ENCODE results near the gene TTC6. TPM values are rescaled to one million over a fixed set of nuclear protein-coding genes. Genes with fewer than 3 reads are reported as not detected.

Gene TTC6
- total RNA-seq, 1 donor from 2014 or later, result not detected

DNA sequence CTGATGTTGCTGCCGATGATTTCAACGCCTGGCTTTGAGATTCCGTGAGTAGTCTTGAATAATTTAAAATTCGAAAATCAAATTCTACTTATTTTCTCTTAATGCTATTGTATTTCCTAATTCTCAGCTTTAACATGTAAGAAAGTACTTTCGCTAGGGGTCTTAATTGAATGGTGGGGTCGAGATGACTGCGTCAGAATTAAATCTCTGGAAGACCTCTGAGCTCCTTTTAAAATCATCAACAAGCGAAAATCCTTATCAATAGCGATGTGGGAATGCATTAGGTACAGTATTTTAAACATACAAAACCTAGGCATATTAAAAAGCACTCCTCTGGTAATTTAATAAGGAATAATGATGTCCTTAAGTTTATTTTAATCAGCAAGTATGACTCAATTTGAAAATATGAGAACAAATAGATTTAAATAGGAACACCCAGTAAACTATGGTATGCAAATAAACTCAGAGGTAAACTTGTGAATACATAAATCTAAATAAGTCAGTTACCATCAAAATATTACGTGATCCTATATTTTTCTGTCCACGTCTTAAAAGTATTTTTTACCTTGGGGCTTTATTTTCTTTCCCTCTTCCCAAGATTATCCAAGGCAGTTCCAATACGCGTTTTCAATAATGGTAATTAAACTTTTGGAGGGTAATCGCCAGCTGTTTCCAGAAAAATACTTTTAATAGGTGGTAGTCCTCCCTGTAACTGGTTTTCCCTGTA is 1.8 kb upstream of the TTC6 start:
- no peaks in the 10 kb centered on the region for H3K79me2 ChIP-seq (ENCODE audit: insufficient read depth, low read length)
- peaks cover 4% of the 10 kb centered on the region for H3K4me1 Mint-ChIP-seq (ENCODE audit: low read depth, unreplicated experiment)
- H3K27me3 ChIP-seq (ENCODE audit: insufficient read depth, low read length), result peaks cover 86% of the 10 kb centered on the region
- H3K9me3 Mint-ChIP-seq (ENCODE audit: unreplicated experiment), result peaks cover 8% of the 10 kb centered on the region
- peak overlapping the region; percentile 86 for H3K4me2 ChIP-seq (ENCODE audit: low read length)
- no peak overlapping the region for H3K27ac ChIP-seq (ENCODE audit: low read depth, low read length)
- peak overlapping the region; percentile 37 for H3K27ac Mint-ChIP-seq (ENCODE audit: unreplicated experiment)
- H3K9ac ChIP-seq (ENCODE audit: low read length), result no peak overlapping the region
- no peaks in the 10 kb centered on the region for H3K36me3 ChIP-seq (ENCODE audit: insufficient read depth, low read length)
- peak overlapping the region; percentile 83 for H3K4me3 Mint-ChIP-seq (ENCODE audit: unreplicated experiment)
- H3K36me3 Mint-ChIP-seq (ENCODE audit: low read depth, unreplicated experiment), result peaks cover 3% of the 10 kb centered on the region
- H3K27me3 Mint-ChIP-seq (ENCODE audit: low read depth, unreplicated experiment), result peaks cover 75% of the 10 kb centered on the region
- H3K4me1 ChIP-seq (ENCODE audit: insufficient read depth, low read length), result peaks cover 7% of the 10 kb centered on the region
- no peak for TF ChIP-seq CTCF (IDR thresholded peaks at IDR 0.05; ENCODE audit: insufficient read depth, low read depth, low read length)
- TF ChIP-seq EZH2 (IDR thresholded peaks at IDR 0.05; ENCODE audit: insufficient read depth, low read length), result no peak
- H4K20me1 ChIP-seq (ENCODE audit: insufficient read depth, low read length), result no peaks in the 10 kb centered on the region
- DNase-seq (ENCODE audit: low read depth) (no peak), FAIRE-seq (no peak)
- no peak overlapping the region for H3K4me3 ChIP-seq (ENCODE audit: insufficient read depth, low read depth, low read length)
- H3K9me3 ChIP-seq (ENCODE audit: insufficient read depth, low read depth, low read length), result no peaks in the 10 kb centered on the region
- H2AFZ ChIP-seq (ENCODE audit: low read depth, low read length), result no peak overlapping the region

- Mint-ChIP-seq H3K36me3 (ENCODE audit: low read depth, unreplicated experiment) (peaks cover 5% of the 10 kb centered on the region), H3K27ac (ENCODE audit: unreplicated experiment) (peak overlapping the region; percentile 37), H3K4me3 (ENCODE audit: unreplicated experiment) (peak overlapping the region; percentile 83), H3K9me3 (ENCODE audit: unreplicated experiment) (peaks cover 13% of the 10 kb centered on the region), H3K27me3 (ENCODE audit: low read depth, unreplicated experiment) (peaks cover 75% of the 10 kb centered on the region), H3K4me1 (ENCODE audit: low read depth, unreplicated experiment) (peaks cover 4% of the 10 kb centered on the region)
- Histone ChIP-seq H4K20me1 (ENCODE audit: insufficient read depth, low read length) (no peaks in the 10 kb centered on the region), H3K36me3 (ENCODE audit: insufficient read depth, low read length) (no peaks in the 10 kb centered on the region), H3K4me2 (ENCODE audit: low read length) (peak overlapping the region; percentile 86), H3K27me3 (ENCODE audit: insufficient read depth, low read length) (peaks cover 86% of the 10 kb centered on the region), H3K9me3 (ENCODE audit: insufficient read depth, low read depth, low read length) (no peaks in the 10 kb centered on the region), H3K4me1 (ENCODE audit: insufficient read depth, low read length) (peaks cover 7% of the 10 kb centered on the region), H3K27ac (ENCODE audit: low read depth, low read length) (no peak overlapping the region), H2AFZ (ENCODE audit: low read depth, low read length) (peak overlapping the region; percentile 70), H3K79me2 (ENCODE audit: insufficient read depth, low read length) (no peaks in the 10 kb centered on the region), H3K9ac (ENCODE audit: low read length) (peak overlapping the region; percentile 28), H3K4me3 (ENCODE audit: insufficient read depth, low read depth, low read length) (peak overlapping the region; percentile 56)
- TF ChIP-seq EZH2 (IDR thresholded peaks at IDR 0.05; ENCODE audit: insufficient read depth, low read length), result no peak
- peak; percentile 84 for TF ChIP-seq CTCF (IDR thresholded peaks at IDR 0.05; ENCODE audit: insufficient read depth, low read depth, low read length)
- FAIRE-seq, result no peak
- peak; percentile 45 for DNase-seq (ENCODE audit: low read depth)
Measured at GRCh38 chr14:37594238-37594970, 1.0 kb upstream of the TTC6 start.

Data from astrocyte (in vitro differentiated cells and primary cell).